ENCODE measurements around the gene RPL7A.

- TF ChIP-seq POLR2A (IDR thresholded peaks at IDR 0.05; ENCODE audit: low read depth, low read length), result no peak
- TF ChIP-seq, protein P1, sequence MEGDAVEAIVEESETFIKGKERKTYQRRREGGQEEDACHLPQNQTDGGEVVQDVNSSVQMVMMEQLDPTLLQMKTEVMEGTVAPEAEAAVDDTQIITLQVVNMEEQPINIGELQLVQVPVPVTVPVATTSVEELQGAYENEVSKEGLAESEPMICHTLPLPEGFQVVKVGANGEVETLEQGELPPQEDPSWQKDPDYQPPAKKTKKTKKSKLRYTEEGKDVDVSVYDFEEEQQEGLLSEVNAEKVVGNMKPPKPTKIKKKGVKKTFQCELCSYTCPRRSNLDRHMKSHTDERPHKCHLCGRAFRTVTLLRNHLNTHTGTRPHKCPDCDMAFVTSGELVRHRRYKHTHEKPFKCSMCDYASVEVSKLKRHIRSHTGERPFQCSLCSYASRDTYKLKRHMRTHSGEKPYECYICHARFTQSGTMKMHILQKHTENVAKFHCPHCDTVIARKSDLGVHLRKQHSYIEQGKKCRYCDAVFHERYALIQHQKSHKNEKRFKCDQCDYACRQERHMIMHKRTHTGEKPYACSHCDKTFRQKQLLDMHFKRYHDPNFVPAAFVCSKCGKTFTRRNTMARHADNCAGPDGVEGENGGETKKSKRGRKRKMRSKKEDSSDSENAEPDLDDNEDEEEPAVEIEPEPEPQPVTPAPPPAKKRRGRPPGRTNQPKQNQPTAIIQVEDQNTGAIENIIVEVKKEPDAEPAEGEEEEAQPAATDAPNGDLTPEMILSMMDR (conservative IDR thresholded peaks at IDR 0.05; ENCODE audit: low read depth, low read length), result no peak
- no peak for TF ChIP-seq USF2 (IDR thresholded peaks at IDR 0.05; ENCODE audit: low read depth, low read length)
- no peak for TF ChIP-seq FOS (IDR thresholded peaks at IDR 0.05; ENCODE audit: low read depth, low read length)
- no peak for TF ChIP-seq SMC3 (IDR thresholded peaks at IDR 0.05; ENCODE audit: low read depth, low read length)
- no peak for TF ChIP-seq RFX5 (IDR thresholded peaks at IDR 0.05; ENCODE audit: low read depth, low read length)
- no peak for TF ChIP-seq CEBPB (IDR thresholded peaks at IDR 0.05; ENCODE audit: low read depth, low read length)
- no peak for TF ChIP-seq NFE2L2 (IDR thresholded peaks at IDR 0.05; ENCODE audit: low read depth, low read length)
Measured at GRCh38 chr9:133370685-133371084, 22.7 kb downstream of the RPL7A start.

Measured in IMR-90 (cell line).